AG09319 (cell line): Measurements from ENCODE around the gene E2F1.

Experiments used
- DNase-seq: peaks from one replicate; pipeline ENCODE4 v3.0.0-alpha.2; 2010; ENCODE audit warnings: low read depth; ENCODE audit errors: extremely low read depth
- TF ChIP-seq, protein P1 (sequence below): IDR thresholded peaks from 2 replicates; pipeline ENCODE4 v1.5.1; 2011; ENCODE audit warnings: low read depth, mild to moderate bottlenecking, inconsistent platforms, low read length, moderate library complexity

E2F1 gene

DNA sequence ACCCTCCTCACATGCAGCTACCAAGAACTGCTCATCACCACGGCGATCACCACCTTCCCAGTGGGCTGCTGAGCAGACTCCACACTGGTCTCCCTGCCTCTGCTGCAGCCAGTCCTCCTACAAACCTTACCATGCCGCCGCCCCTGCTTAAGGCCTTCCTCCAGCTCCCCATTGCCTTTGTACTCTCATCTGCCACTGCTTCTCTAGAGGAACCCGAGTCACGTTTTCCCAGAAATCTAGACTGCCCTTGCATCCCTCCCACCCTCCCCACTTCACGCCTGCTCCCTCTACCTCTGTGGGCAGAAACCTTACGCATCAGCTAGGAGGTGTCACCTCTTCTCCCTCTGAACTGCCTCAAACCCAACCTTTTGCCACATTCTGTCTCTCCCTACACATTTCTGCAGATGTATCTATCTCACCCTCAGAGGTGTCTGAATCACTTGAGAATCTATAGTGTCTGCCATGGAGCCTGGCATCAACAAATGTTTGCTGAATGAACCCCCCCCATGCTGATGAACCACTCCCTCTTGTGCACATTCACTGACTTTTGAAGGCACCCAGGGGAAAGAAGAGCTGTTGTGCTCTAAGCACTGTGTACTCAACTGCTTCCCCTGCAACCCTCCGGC, 4.3 kb downstream of the E2F1 start:
- no peak for DNase-seq
- TF ChIP-seq, protein P1, sequence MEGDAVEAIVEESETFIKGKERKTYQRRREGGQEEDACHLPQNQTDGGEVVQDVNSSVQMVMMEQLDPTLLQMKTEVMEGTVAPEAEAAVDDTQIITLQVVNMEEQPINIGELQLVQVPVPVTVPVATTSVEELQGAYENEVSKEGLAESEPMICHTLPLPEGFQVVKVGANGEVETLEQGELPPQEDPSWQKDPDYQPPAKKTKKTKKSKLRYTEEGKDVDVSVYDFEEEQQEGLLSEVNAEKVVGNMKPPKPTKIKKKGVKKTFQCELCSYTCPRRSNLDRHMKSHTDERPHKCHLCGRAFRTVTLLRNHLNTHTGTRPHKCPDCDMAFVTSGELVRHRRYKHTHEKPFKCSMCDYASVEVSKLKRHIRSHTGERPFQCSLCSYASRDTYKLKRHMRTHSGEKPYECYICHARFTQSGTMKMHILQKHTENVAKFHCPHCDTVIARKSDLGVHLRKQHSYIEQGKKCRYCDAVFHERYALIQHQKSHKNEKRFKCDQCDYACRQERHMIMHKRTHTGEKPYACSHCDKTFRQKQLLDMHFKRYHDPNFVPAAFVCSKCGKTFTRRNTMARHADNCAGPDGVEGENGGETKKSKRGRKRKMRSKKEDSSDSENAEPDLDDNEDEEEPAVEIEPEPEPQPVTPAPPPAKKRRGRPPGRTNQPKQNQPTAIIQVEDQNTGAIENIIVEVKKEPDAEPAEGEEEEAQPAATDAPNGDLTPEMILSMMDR: no peak

DNA sequence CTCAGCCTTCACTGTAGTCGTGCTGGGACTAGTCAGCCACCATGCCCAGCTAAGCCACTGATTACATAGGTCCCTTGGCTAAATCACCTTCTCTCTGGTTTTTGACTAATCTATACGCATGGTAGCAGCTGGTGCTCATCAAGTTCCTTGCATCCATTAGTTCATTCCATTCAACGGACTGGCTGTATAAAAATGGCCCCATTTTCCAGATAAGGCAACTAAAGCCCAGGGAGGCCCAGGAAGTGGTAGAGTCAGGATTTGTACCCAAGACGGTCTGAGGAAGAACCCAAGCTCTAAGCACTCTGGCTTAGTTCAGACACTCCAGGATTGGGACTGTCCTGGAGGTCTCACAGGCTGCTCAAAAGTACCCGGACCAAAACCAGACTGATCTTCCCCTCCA, 4.9 kb downstream of the E2F1 start:
- TF ChIP-seq, protein P1: no peak
- no peak for DNase-seq

DNA sequence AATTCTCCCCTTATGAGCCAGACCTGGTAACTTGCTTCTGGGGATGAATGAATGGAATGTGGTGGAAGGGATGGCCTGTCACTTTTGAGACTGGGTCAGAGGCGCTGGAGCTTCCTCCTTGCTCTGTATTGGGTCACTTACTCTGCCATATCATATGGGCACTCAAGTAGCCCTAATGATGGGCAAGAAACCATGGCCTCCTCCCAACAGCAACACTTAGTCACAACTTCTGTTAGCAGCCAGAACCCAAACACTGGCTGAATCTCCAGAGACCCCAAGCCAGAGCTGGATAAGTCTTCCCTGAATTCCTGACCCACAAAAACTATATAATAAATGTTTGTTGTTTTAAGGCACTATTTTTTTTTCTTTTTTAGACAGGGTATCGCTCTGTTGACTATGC, 5.5 kb downstream of the E2F1 start:
- TF ChIP-seq, protein P1: no peak
- DNase-seq: no peak

DNA sequence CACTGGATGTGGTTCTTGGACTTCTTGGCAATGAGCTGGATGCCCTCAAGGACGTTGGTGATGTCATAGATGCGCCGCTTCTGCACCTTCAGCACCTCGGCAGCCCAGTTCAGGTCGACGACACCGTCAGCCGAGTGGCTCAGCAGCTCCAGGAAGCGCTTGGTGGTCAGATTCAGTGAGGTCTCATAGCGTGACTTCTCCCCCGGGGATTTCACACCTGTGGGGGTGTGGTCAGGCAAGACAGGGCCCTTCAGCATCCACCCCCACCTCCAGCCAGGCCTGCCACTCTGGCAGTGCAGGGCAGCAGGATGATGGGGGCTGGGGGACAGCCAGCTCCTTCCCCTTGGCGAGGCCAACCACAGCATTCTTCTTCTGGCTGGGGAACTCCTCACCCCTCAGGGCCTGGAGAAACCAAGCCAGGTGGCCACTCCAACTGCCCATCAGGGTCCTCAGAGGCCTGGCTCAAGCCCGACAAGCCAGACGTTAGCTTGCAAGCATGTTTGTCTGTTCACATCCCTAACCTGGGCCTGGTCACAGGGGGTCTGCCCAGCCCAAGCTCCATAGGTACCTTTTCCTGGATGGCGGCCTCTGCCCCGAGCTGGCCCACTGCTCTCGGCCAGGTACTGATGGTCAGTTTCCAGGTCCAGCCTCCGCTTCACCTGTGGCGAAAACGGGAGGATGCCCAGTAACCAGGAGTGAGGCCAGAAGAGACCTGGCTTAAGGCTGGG, 6.3 kb downstream of the E2F1 start:
- no peak for DNase-seq
- TF ChIP-seq, protein P1: no peak

DNA sequence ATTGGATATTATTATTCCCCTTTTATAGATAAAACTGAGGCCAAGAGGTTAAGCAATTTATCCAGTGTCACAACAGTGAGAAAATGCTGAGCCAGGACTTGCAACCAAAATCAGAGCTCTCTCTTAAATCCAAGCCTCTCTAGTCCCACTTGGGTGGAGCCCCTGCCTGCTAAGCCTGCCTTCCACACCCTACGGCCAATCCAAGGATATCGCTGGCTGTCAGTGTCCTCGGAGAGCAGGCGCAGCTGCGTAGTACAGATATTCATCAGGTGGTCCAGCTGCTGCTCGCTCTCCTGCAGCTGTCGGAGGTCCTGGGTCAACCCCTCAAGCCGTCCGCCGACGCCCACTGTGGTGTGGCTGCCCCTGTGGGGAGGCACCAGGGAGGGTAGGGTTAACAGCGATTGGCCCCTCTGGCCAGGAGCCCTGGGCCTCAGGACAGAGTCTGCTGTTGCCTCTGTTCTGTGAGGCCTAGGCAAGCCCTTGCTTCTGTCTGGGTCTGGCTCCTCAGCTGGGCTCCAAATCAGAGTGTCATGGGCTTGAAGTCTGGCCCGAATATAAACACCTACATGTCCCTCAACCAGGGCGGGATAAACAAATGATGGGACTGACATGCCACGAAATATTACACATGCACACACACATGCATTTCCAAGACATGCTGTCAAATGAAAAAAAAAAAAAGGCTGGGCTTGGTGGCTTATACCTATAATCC, 8.0 kb downstream of the E2F1 start:
- TF ChIP-seq, protein P1: no peak
- DNase-seq: no peak

DNA sequence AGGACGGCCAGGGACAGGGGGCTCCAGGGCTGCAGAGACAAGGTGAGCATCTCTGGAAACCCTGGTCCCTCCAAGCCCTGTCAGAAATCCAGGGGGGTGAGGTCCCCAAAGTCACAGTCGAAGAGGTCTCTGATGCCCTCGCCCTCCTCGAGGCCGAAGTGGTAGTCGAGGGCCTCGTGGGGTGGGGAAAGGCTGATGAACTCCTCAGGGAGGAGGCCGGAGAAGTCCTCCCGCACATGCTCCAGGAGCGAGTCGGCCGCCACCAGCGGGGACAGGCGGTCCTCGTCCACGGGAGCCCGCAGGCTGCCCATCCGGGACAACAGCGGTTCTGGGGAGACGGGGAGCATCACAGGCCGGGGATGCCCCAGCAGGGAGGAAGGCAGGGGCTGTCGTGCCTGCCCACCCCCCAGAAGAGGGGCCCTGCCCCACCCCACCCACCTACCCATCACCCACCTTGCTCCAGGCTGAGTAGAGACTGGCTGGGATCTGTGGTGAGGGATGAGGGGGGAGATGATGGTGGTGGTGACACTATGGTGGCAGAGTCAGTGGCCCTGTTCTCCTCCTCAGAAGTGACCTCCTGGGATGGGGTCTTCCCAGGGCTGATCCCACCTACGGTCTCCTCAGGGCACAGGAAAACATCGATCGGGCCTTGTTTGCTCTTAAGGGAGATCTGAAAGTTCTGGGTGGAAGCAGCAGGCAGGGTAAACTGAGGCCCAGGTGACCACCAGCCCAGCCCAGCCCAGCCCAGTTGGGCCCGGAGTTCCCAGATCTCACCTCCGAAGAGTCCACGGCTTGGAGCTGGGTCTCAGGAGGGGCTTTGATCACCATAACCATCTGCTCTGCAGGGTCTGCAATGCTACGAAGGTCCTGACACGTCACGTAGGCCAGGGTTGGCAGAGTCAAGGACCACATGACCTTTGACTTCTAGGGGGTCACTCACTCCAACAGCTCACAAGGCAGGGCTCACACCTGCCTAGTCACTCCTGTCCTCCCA, 9.2 kb downstream of the E2F1 start:
- DNase-seq: no peak
- TF ChIP-seq, protein P1: no peak
